ENCODE results near the gene MARCHF10.

DNA sequence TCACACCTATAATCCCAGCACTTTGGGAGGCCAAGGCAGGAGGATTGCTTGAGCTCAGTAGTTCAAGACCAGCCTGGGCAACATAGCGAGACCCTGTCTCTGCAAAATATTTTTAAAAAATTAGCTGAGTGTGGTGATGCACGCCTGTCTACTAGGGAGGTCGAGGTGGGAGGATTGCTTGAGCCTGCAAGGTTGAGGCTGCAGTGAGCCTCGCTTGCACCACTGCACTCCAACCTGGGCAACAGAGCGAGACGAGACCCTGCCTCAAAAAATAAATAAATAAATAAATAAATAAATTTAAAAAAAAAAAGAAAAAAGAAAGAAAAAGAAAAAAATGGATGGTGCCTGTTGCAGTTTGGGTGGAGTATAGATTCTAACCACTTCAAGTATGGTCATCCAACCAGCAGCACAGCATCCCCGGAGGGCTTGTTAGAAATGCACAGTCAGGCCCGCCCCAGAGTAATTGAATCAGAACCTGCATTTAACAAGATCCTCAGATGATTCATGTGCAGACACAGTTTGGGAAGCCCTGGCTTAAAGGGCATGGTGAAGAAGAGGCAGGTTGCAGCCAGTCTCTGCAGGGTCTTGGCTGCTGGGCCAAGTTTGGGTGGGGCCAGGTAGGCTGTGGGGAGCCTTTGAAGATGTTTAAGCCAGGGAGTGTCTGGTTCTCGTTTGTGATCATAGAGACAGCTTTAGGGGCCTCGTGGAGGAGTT lies 139.9 kb downstream of the MARCHF10 start:
- TF ChIP-seq, protein P1, sequence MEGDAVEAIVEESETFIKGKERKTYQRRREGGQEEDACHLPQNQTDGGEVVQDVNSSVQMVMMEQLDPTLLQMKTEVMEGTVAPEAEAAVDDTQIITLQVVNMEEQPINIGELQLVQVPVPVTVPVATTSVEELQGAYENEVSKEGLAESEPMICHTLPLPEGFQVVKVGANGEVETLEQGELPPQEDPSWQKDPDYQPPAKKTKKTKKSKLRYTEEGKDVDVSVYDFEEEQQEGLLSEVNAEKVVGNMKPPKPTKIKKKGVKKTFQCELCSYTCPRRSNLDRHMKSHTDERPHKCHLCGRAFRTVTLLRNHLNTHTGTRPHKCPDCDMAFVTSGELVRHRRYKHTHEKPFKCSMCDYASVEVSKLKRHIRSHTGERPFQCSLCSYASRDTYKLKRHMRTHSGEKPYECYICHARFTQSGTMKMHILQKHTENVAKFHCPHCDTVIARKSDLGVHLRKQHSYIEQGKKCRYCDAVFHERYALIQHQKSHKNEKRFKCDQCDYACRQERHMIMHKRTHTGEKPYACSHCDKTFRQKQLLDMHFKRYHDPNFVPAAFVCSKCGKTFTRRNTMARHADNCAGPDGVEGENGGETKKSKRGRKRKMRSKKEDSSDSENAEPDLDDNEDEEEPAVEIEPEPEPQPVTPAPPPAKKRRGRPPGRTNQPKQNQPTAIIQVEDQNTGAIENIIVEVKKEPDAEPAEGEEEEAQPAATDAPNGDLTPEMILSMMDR (IDR thresholded peaks at IDR 0.05; ENCODE audit: poor library complexity), result no peak
- TF ChIP-seq EZH2 (IDR thresholded peaks at IDR 0.05; ENCODE audit: borderline replicate concordance), result no peak

All from hepatocyte (in vitro differentiated cells).